H7 (cell line): ENCODE results near the gene ZNF764. TPM values are rescaled to one million over a fixed set of nuclear protein-coding genes. Genes with fewer than 3 reads are reported as not detected.

Source experiments
- DNase-seq: peaks from one replicate; pipeline ENCODE4 v3.0.0; 2012
- H3K27me3 ChIP-seq: 2 replicates; pipeline ENCODE4 v1.6.0; 2011; ENCODE audit warnings: mild to moderate bottlenecking, low read length; ENCODE audit not compliant: control insufficient read depth, insufficient read depth
- H3K36me3 ChIP-seq: replicated peaks from 2 replicates; pipeline ENCODE4 v1.5.1; 2011; ENCODE audit warnings: low read length; ENCODE audit not compliant: control insufficient read depth, insufficient read depth
- H3K4me3 ChIP-seq: 2 replicates; pipeline ENCODE4 v1.5.1; 2011; ENCODE audit warnings: low read depth, mild to moderate bottlenecking, control low read depth, low read length, moderate library complexity; ENCODE audit not compliant: insufficient read depth
- total RNA-seq: library from RNA; depleted of rRNA; stranded (reverse); fragments of >200 nt; shearing (Covaris generic); gene quantifications from 2 replicates; pipeline ENCODE4 v1.2.3, GENCODE V29; 2014; rRNA removed

The ZNF764 gene
- total RNA-seq, 1 experiment from 2014 or later, result 10.2 TPM

GRCh38 chr16:30521476-30521872 lies 36.7 kb downstream of the ZNF764 start:
- H3K27me3 ChIP-seq, result no peaks in the 10 kb centered on the region

DNA sequence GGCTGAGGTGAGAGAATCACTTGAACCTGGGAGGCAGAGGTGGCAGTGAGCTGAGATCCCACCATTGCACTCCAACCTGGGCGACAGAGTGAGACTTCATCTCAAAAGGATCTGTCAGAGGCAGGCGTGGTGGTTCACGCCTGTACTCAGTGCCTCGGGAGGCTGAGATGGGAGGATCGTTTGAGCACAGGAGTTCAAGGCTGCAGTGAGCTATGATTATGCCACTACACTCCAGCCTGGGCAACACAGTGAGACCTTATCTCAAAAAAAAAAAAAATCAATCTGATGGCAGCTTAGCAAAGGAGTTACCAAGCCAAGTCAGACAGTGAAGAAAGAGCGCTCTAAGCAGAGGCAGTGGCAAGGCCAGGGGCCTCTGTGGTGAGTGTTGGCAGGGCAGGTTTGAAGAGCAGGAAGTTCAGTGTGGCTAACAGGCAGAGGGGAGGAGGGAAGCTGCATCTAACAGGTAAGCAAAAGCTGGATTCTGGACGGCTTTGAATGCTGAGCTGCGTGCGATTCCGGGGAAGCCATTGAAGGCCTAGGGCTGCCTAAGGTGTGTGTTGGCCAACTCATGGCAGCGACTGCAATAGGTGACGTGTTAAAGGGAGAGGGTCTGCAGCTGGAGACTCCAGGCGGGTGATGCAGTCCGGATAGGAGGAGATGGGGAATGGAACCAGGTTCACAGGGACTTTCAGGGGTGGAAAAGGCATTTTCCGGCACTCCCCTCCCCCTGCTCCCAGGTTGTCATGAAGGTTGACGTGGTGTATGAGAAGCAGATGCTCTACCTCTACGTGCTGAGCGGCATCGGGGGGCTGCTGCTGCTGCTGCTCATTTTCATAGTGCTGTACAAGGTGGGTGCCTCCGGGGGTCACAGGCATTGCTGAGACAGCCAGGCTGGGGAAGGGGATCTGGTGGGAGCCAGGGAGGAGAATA lies 38.8 kb downstream of the ZNF764 start:
- Histone ChIP-seq H3K4me3 (no peak overlapping the region), H3K27me3 (no peaks in the 10 kb centered on the region), H3K36me3 (no peaks in the 10 kb centered on the region)
- no peak for DNase-seq

More at GRCh38 chr16:30521476-30521872, 36.7 kb downstream of the ZNF764 start:
- H3K36me3 ChIP-seq, result no peaks in the 10 kb centered on the region
- H3K4me3 ChIP-seq, result no peak overlapping the region
- DNase-seq, result no peak

- Histone ChIP-seq H3K36me3 (no peaks in the 10 kb centered on the region), H3K4me3 (no peak overlapping the region), H3K27me3 (no peaks in the 10 kb centered on the region)
- peak; percentile 56 for DNase-seq
Measured at GRCh38 chr16:30518552-30518951, 39.6 kb downstream of the ZNF764 start.

- no peaks in the 10 kb centered on the region for H3K36me3 ChIP-seq
- H3K4me3 ChIP-seq, result no peak overlapping the region
- no peak for DNase-seq
- no peaks in the 10 kb centered on the region for H3K27me3 ChIP-seq
Measured at GRCh38 chr16:30515275-30515674, 42.9 kb downstream of the ZNF764 start.

DNA sequence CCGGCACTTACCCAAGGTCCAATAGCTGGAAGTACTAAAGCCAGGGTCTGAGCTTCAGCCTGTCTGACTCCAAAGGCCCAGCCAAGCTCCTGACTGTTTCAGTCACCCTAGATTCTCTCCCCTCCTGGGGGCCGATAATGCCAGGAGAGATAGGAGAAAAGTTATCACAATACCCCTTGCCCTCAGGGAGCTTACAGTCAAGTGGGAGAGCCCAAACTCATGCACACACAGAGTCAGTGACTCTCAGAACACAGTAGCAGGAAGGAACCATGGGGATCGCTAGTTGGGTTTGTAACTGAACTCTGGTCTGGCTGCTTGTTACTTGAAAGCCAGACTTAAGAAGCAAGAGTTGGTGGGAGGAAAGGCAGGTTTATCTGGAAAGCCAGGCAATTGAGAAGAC lies 46.7 kb downstream of the ZNF764 start:
- H3K27me3 ChIP-seq, result no peaks in the 10 kb centered on the region
- H3K4me3 ChIP-seq, result no peak overlapping the region
- no peak for DNase-seq
- no peaks in the 10 kb centered on the region for H3K36me3 ChIP-seq

- no peak for DNase-seq
- no peaks in the 10 kb centered on the region for H3K36me3 ChIP-seq
- H3K27me3 ChIP-seq, result no peaks in the 10 kb centered on the region
- H3K4me3 ChIP-seq, result no peak overlapping the region
Measured at GRCh38 chr16:30510376-30510938, 47.7 kb downstream of the ZNF764 start.

GRCh38 chr16:30509081-30509765 lies 49.0 kb downstream of the ZNF764 start:
- Histone ChIP-seq H3K4me3 (no peak overlapping the region), H3K36me3 (no peaks in the 10 kb centered on the region), H3K27me3 (no peaks in the 10 kb centered on the region)
- DNase-seq, result no peak

Other genes with a start within 250 kb of the ZNF764 start
- gene CD2BP2, start 203.1 kb downstream of the ZNF764 start, total RNA-seq, result 44.2 and 45.2 TPM in 2 replicates
- gene TBC1D10B, start 187.9 kb downstream of the ZNF764 start, total RNA-seq, result 35.8 and 38.4 TPM in 2 replicates
- 3.4 TPM in 1 of 2 replicates, not detected in the other for gene MYL11, start 183.6 kb downstream of the ZNF764 start, total RNA-seq
- 0.18 and 0.80 TPM in 2 replicates for gene SEPTIN1, start 175.8 kb downstream of the ZNF764 start, total RNA-seq
- 38.8 and 46.3 TPM in 2 replicates for gene ZNF48, start 163.0 kb downstream of the ZNF764 start, total RNA-seq
- gene ZNF771, start 150.8 kb downstream of the ZNF764 start, total RNA-seq, result 10.6 and 13.5 TPM in 2 replicates
- gene DCTPP1, start 128.3 kb downstream of the ZNF764 start, total RNA-seq, result 56.4 and 74.2 TPM in 2 replicates
- gene SEPHS2, start 112.5 kb downstream of the ZNF764 start, total RNA-seq, result 8.2 and 9.8 TPM in 2 replicates
- 0.03 and 0.11 TPM in 2 replicates for gene ITGAL, start 85.6 kb downstream of the ZNF764 start, total RNA-seq
- 55.2 and 55.3 TPM in 2 replicates for gene ZNF768, start 31.8 kb downstream of the ZNF764 start, total RNA-seq
- 14.5 and 16.2 TPM in 2 replicates for gene ZNF747, start 23.5 kb downstream of the ZNF764 start, total RNA-seq
- gene ZNF688, start 13.3 kb upstream of the ZNF764 start, total RNA-seq, result 3.0 and 8.5 TPM in 2 replicates
- gene ZNF785, start 27.3 kb upstream of the ZNF764 start, total RNA-seq, result 2.8 and 8.5 TPM in 2 replicates
- 17.3 and 18.7 TPM in 2 replicates for gene ZNF689, start 52.0 kb upstream of the ZNF764 start, total RNA-seq
- gene PRR14, start 92.6 kb upstream of the ZNF764 start, total RNA-seq, result 4.7 and 4.8 TPM in 2 replicates
- 11.5 and 13.4 TPM in 2 replicates for gene FBRS, start 100.1 kb upstream of the ZNF764 start, total RNA-seq
- gene SRCAP, start 140.8 kb upstream of the ZNF764 start, total RNA-seq, result 7.4 and 12.1 TPM in 2 replicates
- gene PHKG2, start 190.1 kb upstream of the ZNF764 start, total RNA-seq, result 27.0 and 32.0 TPM in 2 replicates
- gene CFAP119, start 203.7 kb upstream of the ZNF764 start, total RNA-seq, result 1.5 and 2.1 TPM in 2 replicates
- gene RNF40, start 203.9 kb upstream of the ZNF764 start, total RNA-seq, result 72.6 and 72.9 TPM in 2 replicates
- gene ZNF629, start 228.8 kb upstream of the ZNF764 start, total RNA-seq, result 15.1 and 16.0 TPM in 2 replicates